Uterus (tissue), 4 donors: ENCODE measurements around the gene FKBP3. TPM values are rescaled to one million over a fixed set of nuclear protein-coding genes. Genes with fewer than 3 reads are reported as not detected.

Experiments used
- DNase-seq, 2 donors: peaks; one replicate each; pipeline ENCODE4 v3.0.0-alpha.2; 2019 to 2020
- H3K27ac ChIP-seq, 2 donors: fragments of 200-600 bp; sonication (generic); 1 replicate in 1 of 2; 2 replicates in 1 of 2; pipeline ENCODE4 v1.5.1; 2016 to 2018
- H3K27me3 ChIP-seq, 2 donors: fragments of 200-600 bp; sonication (generic); one replicate each; pipeline ENCODE4 v1.5.1; 2018 to 2019; ENCODE audit warnings: control low read depth in 1 of 2
- H3K36me3 ChIP-seq, 2 donors: fragments of 200-600 bp; sonication (generic); one replicate each; pipeline ENCODE4 v1.5.1; 2019; ENCODE audit warnings: control low read depth in 1 of 2
- H3K4me1 ChIP-seq, 2 donors: fragments of 200-600 bp; sonication (generic); one replicate each; pipeline ENCODE4 v1.5.1; 2018 to 2019; ENCODE audit warnings: control low read depth in 1 of 2
- H3K4me3 ChIP-seq, 2 donors: fragments of 200-600 bp; sonication (generic); 1 replicate in 1 of 2; 2 replicates in 1 of 2; pipeline ENCODE4 v1.5.1; 2018 to 2019; ENCODE audit warnings: mild to moderate bottlenecking in 1 of 2
- H3K9me3 ChIP-seq, 2 donors: fragments of 200-600 bp; sonication (generic); one replicate each; pipeline ENCODE4 v1.5.1; 2019; ENCODE audit warnings: control low read depth in 1 of 2
- POLR2A ChIP-seq, 2 donors: fragments of 450-650 bp; IDR thresholded peaks; one replicate each; pipeline ENCODE4 v1.6.1; 2016; ENCODE audit warnings: antibody characterized with exemption in 2 of 2, mild to moderate bottlenecking in 1 of 2, moderate library complexity in 1 of 2
- intact Hi-C: fragments of 100-400 bp; cut with DNase I; formaldehyde crosslinking; loops from one replicate; pipeline ENCODE4 v1.15.1; 2023; ENCODE audit warnings: low total_unique reads
- total RNA-seq, 4 donors: library from RNA; depleted of rRNA in 3 of 4; stranded (reverse); fragments of >200 nt in 3 of 4; gene quantifications; one replicate each; pipeline versions ENCODE4 v1.1.0 to v1.2.4, GENCODE V29; 2014 to 2023
- TF ChIP-seq, protein P1 (sequence below), 4 experiments: fragments of 200-600 bp in 2 of 4; fragments of 450-650 bp in 2 of 4; sonication (generic) in 2 of 4; IDR thresholded peaks; one replicate each; pipeline ENCODE4 v1.5.1; 2016 to 2019; ENCODE audit warnings: antibody characterized with exemption in 4 of 4, mild to moderate bottlenecking in 2 of 4, moderate library complexity in 1 of 4
- donor health status: DM: yes; HTN: yes; CAD: no.

Gene FKBP3
- total RNA-seq, 4 donors from 2014 or later = 20.2 to 57.7 (median 37.8) TPM

DNA sequence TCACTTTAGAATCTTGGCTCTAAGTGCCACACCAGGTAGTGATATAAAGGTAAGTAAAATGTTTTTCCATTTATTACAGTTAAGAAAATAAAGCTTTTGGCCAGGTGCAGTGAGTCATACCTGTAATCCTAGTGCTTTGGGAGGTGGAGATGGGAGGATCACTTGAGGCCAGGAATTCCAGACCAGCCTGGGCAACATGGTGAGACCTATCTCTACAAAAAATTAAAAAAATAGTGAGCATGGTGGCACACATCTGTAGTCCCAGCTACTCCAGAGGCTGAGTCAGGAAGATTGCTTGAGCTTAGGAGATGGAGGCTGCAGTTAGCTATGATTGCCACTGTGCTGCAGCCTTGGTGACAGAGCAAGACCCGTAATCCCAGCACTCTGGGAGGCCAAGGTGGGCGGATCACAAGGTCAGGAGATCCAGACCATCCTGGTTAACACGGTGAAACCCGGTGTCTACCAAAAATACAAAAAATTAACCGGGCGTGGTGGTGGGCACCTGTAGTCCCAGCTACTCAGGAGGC is 6.4 kb upstream of the FKBP3 start:
- no peaks in the 10 kb centered on the region for H3K9me3 ChIP-seq

DNA sequence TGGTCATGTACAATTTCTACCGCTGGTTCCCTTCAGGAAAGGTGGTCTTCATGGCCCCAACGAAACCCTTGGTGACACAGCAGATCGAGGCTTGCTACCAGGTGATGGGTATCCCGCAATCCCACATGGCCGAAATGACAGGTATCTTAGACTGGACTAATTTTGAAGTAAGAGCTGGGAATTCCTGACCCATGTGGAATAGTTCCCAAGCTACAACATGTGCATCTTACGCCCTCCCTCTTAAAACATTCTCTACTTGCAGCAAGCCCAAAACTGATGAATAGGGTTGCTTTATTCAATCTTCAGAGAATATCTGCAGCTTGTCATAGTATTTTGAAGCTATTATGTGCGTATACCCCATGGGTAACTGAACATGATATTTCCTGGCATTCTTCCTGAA is 2.1 kb upstream of the FKBP3 start:
- Histone ChIP-seq H3K4me3 (peak overlapping the region; percentile 52 to 58), H3K36me3 (no peaks in the 10 kb centered on the region), H3K27ac (no peak overlapping the region), H3K27me3 (no peaks in the 10 kb centered on the region), H3K4me1 (peaks cover 0 to 7% of the 10 kb centered on the region in 2 donors), H3K9me3 (no peaks in the 10 kb centered on the region)
- intact Hi-C loops = no loop called here
- DNase-seq = no peak
- TF ChIP-seq, protein P1, sequence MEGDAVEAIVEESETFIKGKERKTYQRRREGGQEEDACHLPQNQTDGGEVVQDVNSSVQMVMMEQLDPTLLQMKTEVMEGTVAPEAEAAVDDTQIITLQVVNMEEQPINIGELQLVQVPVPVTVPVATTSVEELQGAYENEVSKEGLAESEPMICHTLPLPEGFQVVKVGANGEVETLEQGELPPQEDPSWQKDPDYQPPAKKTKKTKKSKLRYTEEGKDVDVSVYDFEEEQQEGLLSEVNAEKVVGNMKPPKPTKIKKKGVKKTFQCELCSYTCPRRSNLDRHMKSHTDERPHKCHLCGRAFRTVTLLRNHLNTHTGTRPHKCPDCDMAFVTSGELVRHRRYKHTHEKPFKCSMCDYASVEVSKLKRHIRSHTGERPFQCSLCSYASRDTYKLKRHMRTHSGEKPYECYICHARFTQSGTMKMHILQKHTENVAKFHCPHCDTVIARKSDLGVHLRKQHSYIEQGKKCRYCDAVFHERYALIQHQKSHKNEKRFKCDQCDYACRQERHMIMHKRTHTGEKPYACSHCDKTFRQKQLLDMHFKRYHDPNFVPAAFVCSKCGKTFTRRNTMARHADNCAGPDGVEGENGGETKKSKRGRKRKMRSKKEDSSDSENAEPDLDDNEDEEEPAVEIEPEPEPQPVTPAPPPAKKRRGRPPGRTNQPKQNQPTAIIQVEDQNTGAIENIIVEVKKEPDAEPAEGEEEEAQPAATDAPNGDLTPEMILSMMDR (IDR thresholded peaks at IDR 0.05) = no peak
- TF ChIP-seq POLR2A (IDR thresholded peaks at IDR 0.05) = no peak

More for the DNA sequence above, 6.4 kb upstream of the FKBP3 start:
- TF ChIP-seq, protein P1 (IDR thresholded peaks at IDR 0.05) = no peak
- no peak for TF ChIP-seq POLR2A (IDR thresholded peaks at IDR 0.05)
- no peak for DNase-seq
- Histone ChIP-seq H3K4me1 (peaks cover 0 to 7% of the 10 kb centered on the region in 2 donors), H3K27me3 (no peaks in the 10 kb centered on the region), H3K4me3 (no peak overlapping the region), H3K27ac (no peak overlapping the region), H3K36me3 (no peaks in the 10 kb centered on the region)
- intact Hi-C loops = no loop called here

DNA sequence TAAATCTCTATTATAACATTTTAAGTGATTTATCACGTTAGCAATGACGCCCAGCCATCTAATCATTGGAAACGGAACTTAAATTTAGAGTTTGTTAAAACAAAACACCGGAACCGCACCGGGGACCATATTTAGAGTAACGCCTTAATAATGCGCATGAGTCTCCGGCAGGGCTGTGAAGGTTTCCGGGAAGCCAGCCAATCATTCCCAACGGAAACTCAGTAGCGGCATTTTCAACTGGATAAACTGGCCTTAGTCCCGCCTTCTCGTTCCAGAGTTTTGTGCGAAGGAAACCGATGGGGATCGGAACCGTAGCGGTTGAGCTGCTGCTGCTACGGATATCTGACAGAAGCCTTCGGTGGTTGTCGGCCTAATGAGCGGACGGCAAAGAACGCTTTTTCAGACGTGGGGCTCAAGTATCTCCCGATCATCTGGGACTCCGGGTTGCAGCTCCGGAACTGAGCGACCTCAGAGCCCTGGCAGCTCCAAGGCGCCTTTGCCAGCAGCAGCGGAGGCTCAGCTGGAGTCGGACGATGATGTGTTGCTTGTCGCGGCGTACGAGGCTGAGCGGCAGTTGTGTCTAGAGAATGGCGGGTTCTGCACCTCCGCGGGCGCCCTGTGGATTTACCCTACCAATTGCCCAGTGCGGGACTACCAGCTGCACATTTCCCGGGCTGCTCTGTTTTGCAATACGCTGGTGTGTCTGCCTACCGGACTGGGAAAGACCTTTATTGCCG is 1.5 kb upstream of the FKBP3 start, which contains the start of gene FANCM:
TSS of gene FANCM (plus strand) at position 272 of the 737 bp plus-strand sequence. CDS start at position 374, 102 bp downstream.
- H3K36me3 ChIP-seq = no peaks in the 10 kb centered on the region
- peak within 1 kb of the TSS; percentile 52 to 58 for H3K4me3 ChIP-seq
- H3K9me3 ChIP-seq = no peaks in the 10 kb centered on the region
- no peaks in the 10 kb centered on the region for H3K27me3 ChIP-seq
- TF ChIP-seq, protein P1 (IDR thresholded peaks at IDR 0.05) = peak in 1 of 4 experiments; percentile 23
- no peak for TF ChIP-seq POLR2A (IDR thresholded peaks at IDR 0.05)
- peak; percentile 89 to 97 for DNase-seq
- intact Hi-C loops = no loop called here
- peaks cover 0 to 7% of the 10 kb centered on the region in 2 donors for H3K4me1 ChIP-seq
- peak within 1 kb of the TSS; percentile 80 to 83 for H3K27ac ChIP-seq

DNA sequence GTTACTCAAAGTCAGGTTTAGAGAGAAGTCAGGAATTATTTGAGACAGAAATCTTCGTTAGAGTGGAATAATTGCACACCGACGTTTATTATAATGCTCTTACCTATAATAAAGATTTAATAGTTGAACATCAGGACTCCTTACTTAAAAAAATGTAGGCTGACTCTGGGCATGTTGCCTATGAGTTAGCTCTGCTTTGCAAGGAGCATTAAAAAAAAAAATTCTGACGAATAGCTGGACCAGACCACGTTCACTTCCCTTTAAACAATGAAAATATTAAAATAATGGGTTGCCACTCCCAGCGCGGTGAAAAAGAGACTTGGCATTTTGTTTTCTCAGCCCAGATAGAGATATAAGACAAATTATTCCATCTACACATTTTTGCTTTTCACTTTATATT is 875 bp upstream of the FKBP3 start:
- Histone ChIP-seq H3K9me3 (no peaks in the 10 kb centered on the region), H3K4me1 (peaks cover 0 to 7% of the 10 kb centered on the region in 2 donors), H3K27ac (peak overlapping the region; percentile 80 to 83), H3K4me3 (peak overlapping the region; percentile 52 to 58), H3K27me3 (no peaks in the 10 kb centered on the region), H3K36me3 (no peaks in the 10 kb centered on the region)
- intact Hi-C loops = no loop called here
- TF ChIP-seq, protein P1 (IDR thresholded peaks at IDR 0.05) = no peak
- TF ChIP-seq POLR2A (IDR thresholded peaks at IDR 0.05) = no peak
- no peak for DNase-seq

DNA sequence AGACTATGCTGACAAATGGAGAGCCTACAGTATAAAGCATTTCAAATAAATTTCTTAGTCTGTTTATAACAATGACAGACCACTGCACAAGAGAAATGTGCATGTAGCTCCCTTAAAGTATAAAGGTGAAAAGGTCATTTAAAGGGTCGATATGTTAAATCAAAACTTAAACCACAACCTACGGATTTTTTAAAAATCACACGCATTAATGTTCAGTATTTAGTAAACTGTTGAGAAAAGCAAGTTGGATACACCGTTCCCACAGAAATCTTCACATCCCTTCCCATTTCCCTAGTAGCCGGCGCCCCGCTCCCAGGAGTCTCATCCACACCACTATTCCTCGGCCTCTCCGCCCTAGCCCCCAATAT is 614 bp downstream of the FKBP3 start:
- H3K36me3 ChIP-seq = no peaks in the 10 kb centered on the region
- peak overlapping the region; percentile 80 to 83 for H3K27ac ChIP-seq
- no peak for DNase-seq
- no peak for TF ChIP-seq POLR2A (IDR thresholded peaks at IDR 0.05)
- TF ChIP-seq, protein P1 (IDR thresholded peaks at IDR 0.05) = no peak
- H3K4me3 ChIP-seq = peak overlapping the region; percentile 52 to 58
- H3K9me3 ChIP-seq = no peaks in the 10 kb centered on the region
- intact Hi-C loops = no loop called here
- no peaks in the 10 kb centered on the region for H3K27me3 ChIP-seq
- H3K4me1 ChIP-seq = peaks cover 0 to 7% of the 10 kb centered on the region in 2 donors
